Left forelimb (tissue), 1 donor: ENCODE measurements around the gene SUMO2.

Source experiments
- DNase-seq: peaks from one replicate; pipeline ENCODE4 v3.0.0-alpha.2; 2018; ENCODE audit warnings: low spot score

Gene SUMO2

GRCh38 chr17:75124041-75124818 is 58.5 kb downstream of the SUMO2 start:
- no peak for DNase-seq

GRCh38 chr17:75118307-75118706 is 64.5 kb downstream of the SUMO2 start:
- DNase-seq, result no peak

GRCh38 chr17:75116737-75117136 is 66.0 kb downstream of the SUMO2 start:
- no peak for DNase-seq
